ENCODE results near the gene CDK11B. TPM values are rescaled to one million over a fixed set of nuclear protein-coding genes. Genes with fewer than 3 reads are reported as not detected.

The CDK11B gene
- total RNA-seq, 1 experiment from 2014 or later, result 30.1 TPM

- Histone ChIP-seq H3T11ph (ENCODE audit: low read length) (no peak overlapping the region), H2BK12ac (ENCODE audit: insufficient read length, low read depth, low read length) (no peak overlapping the region), H3K23ac (ENCODE audit: insufficient read length, low read depth, low read length) (no peak overlapping the region), H3K9ac (ENCODE audit: extremely low read depth, insufficient read length, low read length) (no peak overlapping the region), H2BK120ac (ENCODE audit: low read depth, low read length, poor library complexity, severe bottlenecking) (no peak overlapping the region), H3K27ac (ENCODE audit: insufficient read length, low read depth, low read length) (no peak overlapping the region), H3K9me3 (ENCODE audit: control insufficient read depth, low read depth, low read length) (no peaks in the 10 kb centered on the region), H4K5ac (ENCODE audit: insufficient read length, low read depth, low read length) (no peak overlapping the region), H4K8ac (replicated peaks; ENCODE audit: insufficient read length, low read depth, low read length) (no peak overlapping the region), H3K56ac (ENCODE audit: insufficient read length, low read depth, low read length) (no peak overlapping the region), H4K91ac (ENCODE audit: insufficient read length, low read depth, low read length) (no peak overlapping the region), H3K79me2 (ENCODE audit: insufficient read depth, low read length) (no peaks in the 10 kb centered on the region), H2AFZ (ENCODE audit: low read length) (no peak overlapping the region), H2BK5ac (ENCODE audit: insufficient read length, low read length) (no peak overlapping the region), H2AK5ac (ENCODE audit: insufficient read length, low read length) (no peak overlapping the region), H3K18ac (ENCODE audit: insufficient read length, low read depth, low read length) (no peak overlapping the region), H3K14ac (ENCODE audit: insufficient read depth, low read length) (no peak overlapping the region), H3K4ac (ENCODE audit: low read depth, low read length) (no peak overlapping the region), H3K4me2 (ENCODE audit: insufficient read depth, insufficient read length, low read length) (no peak overlapping the region), H2BK15ac (ENCODE audit: low read depth, low read length) (no peak overlapping the region), H3K23me2 (ENCODE audit: insufficient read length, low read depth, low read length, poor library complexity, severe bottlenecking) (peaks cover 4% of the 10 kb centered on the region), H4K20me1 (ENCODE audit: control insufficient read depth, insufficient read depth, insufficient read length) (no peaks in the 10 kb centered on the region), H3K79me1 (ENCODE audit: insufficient read depth, low read depth, low read length, poor library complexity, severe bottlenecking) (no peaks in the 10 kb centered on the region), H3K4me1 (ENCODE audit: insufficient read depth, low read length) (no peaks in the 10 kb centered on the region), H3K27me3 (ENCODE audit: insufficient read depth, low read length) (no peaks in the 10 kb centered on the region; the same call in 1 of the 2 replicates), H2BK20ac (ENCODE audit: low read depth, low read length, poor library complexity, severe bottlenecking) (no peak overlapping the region)
- no peaks in the 10 kb centered on the region; a peak in 1 of 5 replicates for H3K9me3 Mint-ChIP-seq
- no peak overlapping the region for H3K4me3 Mint-ChIP-seq
- peaks cover 4 to 10% of the 10 kb centered on the region in 2 experiments for H3K4me1 Mint-ChIP-seq
- no CpG with 5 or more reads among the region's 10 CpGs for WGBS (ENCODE audit: extremely low coverage, insufficient read length, low lambda C conversion rate)
- H3K36me3 Mint-ChIP-seq (ENCODE audit: insufficient read depth in 1 of 3, low read depth in 3 of 3), result no peaks in the 10 kb centered on the region
- DNase-seq, result no peak
- no peak overlapping the region for H3K27ac Mint-ChIP-seq
- peaks cover 33% of the 10 kb centered on the region for H3K27me3 Mint-ChIP-seq (ENCODE audit: low read depth)
- no peak for TF ChIP-seq CTCF (conservative IDR thresholded peaks at IDR 0.05)
These were observed 64.1 kb downstream of the CDK11B start for GRCh38 chr1:1594602-1595260.

Data from H9 (cell line).